H1 (cell line): ENCODE results near the gene ARHGAP4. TPM values are rescaled to one million over a fixed set of nuclear protein-coding genes. Genes with fewer than 3 reads are reported as not detected.

ENCODE experiments used
- CTCF ChIA-PET: fragments of 300-600 bp; sonication (Branson Sonifier 250); formaldehyde crosslinking; loops from one replicate; lab custom pipeline; 2021; ENCODE audit not compliant: partially characterized antibody; lab: Charles Lee
- POLR2A ChIA-PET: fragments of 300-600 bp; sonication (Branson Sonifier 250); formaldehyde crosslinking; loops from one replicate; lab custom pipeline; 2021; ENCODE audit warnings: inconsistent platforms; ENCODE audit not compliant: partially characterized antibody; lab: Charles Lee
- DNase-seq, 2 experiments: peaks; one replicate each; pipeline versions ENCODE4 v3.0.0 to v3.0.0-alpha.2; 2010 to 2022; ENCODE audit warnings: low spot score in 2 of 2, low read depth in 1 of 2, mixed read lengths in 1 of 2
- FAIRE-seq: peaks from 2 replicates; lab custom pipeline; 2011; peaks lifted over from hg19 to GRCh38; lab: Jason Lieb, UNC
- H2AFZ ChIP-seq: 2 replicates; pipeline ENCODE4 v1.8.1; 2012; ENCODE audit warnings: low read length, inconsistent platforms
- H2AK5ac ChIP-seq: 2 replicates; pipeline ENCODE4 v1.6.1; 2013; ENCODE audit warnings: low read depth, low read length
- H2BK120ac ChIP-seq: replicated peaks from 2 replicates; pipeline ENCODE3; 2013; ENCODE audit warnings: low read depth, low read length, inconsistent platforms
- H2BK12ac ChIP-seq: 2 replicates; pipeline ENCODE4 v1.6.1; 2013; ENCODE audit warnings: low read depth, low read length
- H2BK15ac ChIP-seq: 2 replicates; pipeline ENCODE4 v1.6.1; 2013; ENCODE audit warnings: low read length
- H2BK20ac ChIP-seq: 2 replicates; pipeline ENCODE4 v1.6.1; 2013; ENCODE audit warnings: low read length
- H2BK5ac ChIP-seq: 2 replicates; pipeline ENCODE4 v1.6.1; 2013; ENCODE audit warnings: low read depth, low read length
- H3K14ac ChIP-seq: 2 replicates; pipeline ENCODE4 v1.6.1; 2013; ENCODE audit warnings: inconsistent platforms; ENCODE audit not compliant: insufficient read length
- H3K18ac ChIP-seq: 2 replicates; pipeline ENCODE4 v1.6.1; 2013; ENCODE audit warnings: low read length; ENCODE audit errors: extremely low read depth
- H3K23ac ChIP-seq: 2 replicates; pipeline ENCODE4 v1.6.1; 2013; ENCODE audit warnings: inconsistent platforms; ENCODE audit not compliant: insufficient read length
- H3K23me2 ChIP-seq: 2 replicates; pipeline ENCODE4 v1.6.1; 2013; ENCODE audit warnings: low read depth, low read length
- H3K27ac ChIP-seq: 2 replicates; pipeline ENCODE4 v1.6.1; 2011; ENCODE audit warnings: low read depth, low read length, inconsistent platforms
- H3K27me3 ChIP-seq, 4 experiments: replicated peaks in 1 of 4; 1 replicate in 1 of 4; 2 replicates in 3 of 4; pipeline versions ENCODE4 v1.6.1 to v1.8.1; 2011 to 2013; ENCODE audit warnings: low read length in 3 of 4, mild to moderate bottlenecking in 3 of 4, inconsistent platforms in 2 of 4, mixed read lengths in 2 of 4, moderate library complexity in 1 of 4; ENCODE audit not compliant: control insufficient read depth in 3 of 4, insufficient read depth in 3 of 4; ENCODE audit errors: extremely low read depth in 1 of 4
- H3K36me3 ChIP-seq, 4 experiments: 2 replicates each; pipeline versions ENCODE4 v1.6.1 to v1.8.1; 2011 to 2013; ENCODE audit warnings: mild to moderate bottlenecking in 4 of 4, low read length in 3 of 4, moderate library complexity in 2 of 4, control low read depth in 1 of 4, inconsistent platforms in 1 of 4; ENCODE audit not compliant: insufficient read depth in 4 of 4, control insufficient read depth in 2 of 4
- H3K4ac ChIP-seq: replicated peaks from 2 replicates; pipeline ENCODE3; 2013; ENCODE audit warnings: low read length, low read depth, mixed read lengths, inconsistent platforms; ENCODE audit not compliant: insufficient read length
- H3K4me1 ChIP-seq, 4 experiments: replicated peaks in 1 of 4; 1 replicate in 1 of 4; 2 replicates in 3 of 4; pipeline versions ENCODE4 v1.6.1 to v1.8.1; 2011 to 2013; ENCODE audit warnings: low read length in 3 of 4, inconsistent platforms in 2 of 4, mixed read lengths in 1 of 4; ENCODE audit not compliant: insufficient read depth in 4 of 4, control insufficient read depth in 3 of 4
- H3K4me2 ChIP-seq, 2 experiments: 2 replicates each; pipeline versions ENCODE4 v1.6.1 to v1.8.1; 2011 to 2013; ENCODE audit warnings: low read depth in 2 of 2, low read length in 2 of 2, control low read depth in 1 of 2, inconsistent platforms in 1 of 2, mild to moderate bottlenecking in 1 of 2; ENCODE audit not compliant: insufficient read depth in 1 of 2
- H3K4me3 ChIP-seq, 4 experiments: fragments of 200-600, 300-600 bp in 1 of 4; sonication (generic), shearing (Covaris generic), sonication (Bioruptor Twin) in 1 of 4; 2 replicates each; pipeline versions ENCODE4 v1.5.1 to v1.8.1; 2011 to 2016; ENCODE audit warnings: low read length in 4 of 4, low read depth in 3 of 4, control low read depth in 2 of 4, inconsistent platforms in 2 of 4, mild to moderate bottlenecking in 2 of 4, mixed read lengths in 1 of 4, moderate library complexity in 1 of 4; ENCODE audit not compliant: insufficient read depth in 2 of 4; ENCODE audit errors: extremely low read depth in 1 of 4
- H3K56ac ChIP-seq: replicated peaks from 2 replicates; pipeline ENCODE3; 2013; ENCODE audit warnings: low read depth, mild to moderate bottlenecking, mixed read lengths, low read length, inconsistent platforms; ENCODE audit not compliant: insufficient read length
- H3K79me1 ChIP-seq: 2 replicates; pipeline ENCODE4 v1.6.1; 2013; ENCODE audit warnings: low read depth, low read length, control low read depth
- H3K79me2 ChIP-seq, 2 experiments: 2 replicates each; pipeline versions ENCODE4 v1.6.1 to v1.8.1; 2012 to 2013; ENCODE audit warnings: low read length in 2 of 2, mild to moderate bottlenecking in 2 of 2, inconsistent platforms in 1 of 2; ENCODE audit not compliant: insufficient read depth in 2 of 2, control insufficient read depth in 1 of 2
- H3K9ac ChIP-seq, 4 experiments: replicated peaks in 1 of 4; 1 replicate in 1 of 4; 2 replicates in 3 of 4; pipeline versions ENCODE4 v1.6.1 to v1.8.1; 2011 to 2013; ENCODE audit warnings: low read depth in 3 of 4, low read length in 3 of 4, control low read depth in 2 of 4, mild to moderate bottlenecking in 2 of 4, moderate library complexity in 2 of 4, inconsistent platforms in 1 of 4; ENCODE audit errors: extremely low read depth in 1 of 4
- H3K9me3 ChIP-seq, 2 experiments: 2 replicates each; pipeline versions ENCODE4 v1.6.1 to v1.8.1; 2012 to 2013; ENCODE audit warnings: mild to moderate bottlenecking in 2 of 2, moderate library complexity in 2 of 2, control low read depth in 1 of 2, inconsistent platforms in 1 of 2, low read depth in 1 of 2, low read length in 1 of 2, mixed read lengths in 1 of 2; ENCODE audit not compliant: insufficient read depth in 2 of 2
- H4K20me1 ChIP-seq, 2 experiments: replicated peaks in 1 of 2; 2 replicates each; pipeline versions ENCODE3 to v1.8.1; 2011 to 2013; ENCODE audit warnings: inconsistent platforms in 2 of 2, low read length in 2 of 2, mild to moderate bottlenecking in 1 of 2; ENCODE audit not compliant: insufficient read depth in 2 of 2, control insufficient read depth in 1 of 2
- H4K5ac ChIP-seq: 2 replicates; pipeline ENCODE4 v1.6.1; 2013; ENCODE audit warnings: low read length, low read depth, mixed read lengths, inconsistent platforms; ENCODE audit not compliant: insufficient read length
- H4K8ac ChIP-seq: 2 replicates; pipeline ENCODE4 v1.8.0; 2013; ENCODE audit warnings: mild to moderate bottlenecking, moderate library complexity, low read length, inconsistent platforms; ENCODE audit not compliant: insufficient read depth; ENCODE audit errors: extremely low read depth
- H4K91ac ChIP-seq: replicated peaks from 2 replicates; pipeline ENCODE3; 2013; ENCODE audit warnings: low read length, mixed read lengths, inconsistent platforms; ENCODE audit not compliant: insufficient read length
- CTCF ChIP-seq, 3 experiments: IDR thresholded peaks; 1 replicate in 2 of 3; 2 replicates in 1 of 3; pipeline versions ENCODE4 v1.5.1 to v1.6.1; 2011; ENCODE audit warnings: low read length in 3 of 3, mild to moderate bottlenecking in 3 of 3, inconsistent platforms in 2 of 3, low read depth in 1 of 3, moderate library complexity in 1 of 3; ENCODE audit not compliant: insufficient read depth in 1 of 3; ENCODE audit errors: control extremely low read depth in 1 of 3
- HDAC2 ChIP-seq, 2 experiments: fragments of 300-600 bp in 1 of 2; sonication (generic) in 1 of 2; IDR thresholded peaks; 2 replicates each; pipeline ENCODE4 v1.6.1; 2011 to 2012; ENCODE audit warnings: low read depth in 2 of 2, low read length in 2 of 2, mild to moderate bottlenecking in 2 of 2, moderate library complexity in 2 of 2, borderline replicate concordance in 1 of 2, inconsistent platforms in 1 of 2
- WGBS, 2 experiments: shearing (Covaris generic) in 1 of 2; methylation state at CpG; one replicate each; pipeline versions ENCODE4 v1.1.6 to v1.1.7; 2013 to 2015; ENCODE audit warnings: low lambda C conversion rate in 2 of 2, mixed read lengths in 2 of 2, inconsistent platforms in 1 of 2, low coverage in 1 of 2, missing lambda C conversion rate in 1 of 2; ENCODE audit not compliant: insufficient replicate concordance in 2 of 2, insufficient coverage in 1 of 2, insufficient read length in 1 of 2; ENCODE audit errors: extremely low coverage in 1 of 2, missing lambda C conversion rate in 1 of 2; 5-methylcytosine and 5-hydroxymethylcytosine counted together
- polyA plus RNA-seq, 7 experiments: library from polyadenylated mRNA; depleted of rRNA in 3 of 7; stranded (reverse) in 5 of 7; unstranded in 2 of 7; fragments of >200 nt in 5 of 7; fragments of 200-250 nt in 2 of 7; gene quantifications; 1 replicate in 5 of 7; 2 replicates in 1 of 7; 4 replicates in 1 of 7; pipeline versions ENCODE4 v1.2.1 to v1.2.3, GENCODE V29; 2011 to 2013; ENCODE audit warnings: missing spikeins in 2 of 7, mixed read lengths in 2 of 7
- total RNA-seq: library from RNA; stranded (reverse); fragmentation: NEBNext Ultra II Directional; extraction: Animal tissue kit (Norgen Biotek cat#: 25700); gene quantifications from 2 replicates; pipeline ENCODE4 v1.2.1, GENCODE V29; 2021

ARHGAP4 gene
- total and polyA plus RNA-seq, 2 of the 8 experiments (the other 6 are each of a cell fraction or from before 2014, with no cell fraction given) = 23.9 to 26.0 TPM

- H2BK15ac ChIP-seq = no peak overlapping the region
- no peaks in the 10 kb centered on the region for H3K23me2 ChIP-seq
- ChIA-PET CTCF (interaction anchor here (0.6 to 11.1 kb wide), 5 partner anchors 9 to 111 kb away, joined by 3 to 272 read pairs (median 3); partner anchors contain the start of genes ARHGAP4 and NAA10), POLR2A (interaction anchor here (1.0 to 1.4 kb wide), 2 partner anchors 17 to 19 kb away, joined by 3 read pairs; partner anchors contain the start of genes HCFC1 and TMEM187)
- H3K4me2 ChIP-seq = no peak overlapping the region
- H3K14ac ChIP-seq = no peak overlapping the region
- H3K18ac ChIP-seq = no peak overlapping the region
- peaks cover 2 to 6% of the 10 kb centered on the region in 2 experiments for H4K20me1 ChIP-seq
- no peak overlapping the region for H4K91ac ChIP-seq
- H2BK12ac ChIP-seq = no peak overlapping the region
- 0 out of 2 replicates have a peak overlapping the region, but pooled peaks have one; percentile 5 for H4K8ac ChIP-seq
- no peak overlapping the region for H3K23ac ChIP-seq
- FAIRE-seq = no peak
- no peak overlapping the region for H4K5ac ChIP-seq
- H3K4me1 ChIP-seq = peaks cover 0 to 5% (median 0%) of the 10 kb centered on the region in 4 experiments; a peak in 1 of 7 replicates
- no peak overlapping the region for H2BK20ac ChIP-seq
- 97% methylated on average over 21 of the region's 33 CpGs; no CpG with 5 or more reads in 1 of the 2 experiments for WGBS, 2 experiments
- H3K79me1 ChIP-seq = no peaks in the 10 kb centered on the region
- no peak overlapping the region for H3K56ac ChIP-seq
- H3K9ac ChIP-seq = no peak overlapping the region
- TF ChIP-seq HDAC2 (IDR thresholded peaks at IDR 0.05; ENCODE audit: borderline replicate concordance in 1 of 2, low read depth in 2 of 2, low read length in 2 of 2) = no peak
- TF ChIP-seq CTCF (IDR thresholded peaks at IDR 0.05; ENCODE audit: control extremely low read depth in 1 of 3, insufficient read depth in 1 of 3, low read depth in 1 of 3, low read length in 3 of 3) = peak in 1 of 3 experiments; percentile 2; a peak in 1 of 4 replicates
- H2BK120ac ChIP-seq = no peak overlapping the region
- no peak overlapping the region for H3K27ac ChIP-seq
- H3K27me3 ChIP-seq = no peaks in the 10 kb centered on the region
- H3K79me2 ChIP-seq = no peaks in the 10 kb centered on the region
- H3K4ac ChIP-seq = no peak overlapping the region
- DNase-seq = no peak
- no peak overlapping the region for H2AK5ac ChIP-seq
- no peak overlapping the region for H2AFZ ChIP-seq
- peaks cover 29 to 90% (median 59%) of the 10 kb centered on the region in 4 experiments; a peak in 7 of 8 replicates for H3K36me3 ChIP-seq
- H3K9me3 ChIP-seq = no peaks in the 10 kb centered on the region
- H2BK5ac ChIP-seq = no peak overlapping the region
- no peak overlapping the region for H3K4me3 ChIP-seq
Measured at GRCh38 chrX:153953892-153954557, 28.0 kb upstream of the ARHGAP4 start.
